GM12878 (cell line): ENCODE data around the gene SP100. TPM values are rescaled to one million over a fixed set of nuclear protein-coding genes. Genes with fewer than 3 reads are reported as not detected.

ENCODE experiments used
- ATAC-seq: fragments of 200-7000 bp; cut with Tn5 transposase; 3 replicates; pipeline ENCODE4 v1.9.1; 2020; ENCODE audit warnings: mild to moderate bottlenecking, moderate library complexity
- BruUV-seq: library from RNA; stranded (reverse); fragments of 400-500 nt; replicated peaks from 2 replicates; lab custom pipeline; 2021; lab: Mats Ljungman, UMichigan
- CTCF ChIA-PET: fragments of 300-600 bp; sonication (Branson Sonifier 250); formaldehyde crosslinking; extraction: SDS; loops from one replicate; lab custom pipeline; 2021; ENCODE audit warnings: inconsistent platforms; lab: Yijun Ruan, JAX
- POLR2A ChIA-PET: fragments of 350-600 bp; formaldehyde crosslinking; extraction: SDS; loops from one replicate; lab custom pipeline; 2021; ENCODE audit warnings: inconsistent platforms; lab: Charles Lee
- RAD21 ChIA-PET: fragments of 300-600 bp; sonication (Branson Sonifier 250); formaldehyde crosslinking; loops from one replicate; lab custom pipeline; 2023; ENCODE audit warnings: antibody characterized with exemption; ENCODE audit not compliant: unreplicated experiment; lab: Charles Lee
- SMC1A ChIA-PET: fragments of 300-600 bp; sonication (Branson Sonifier 250); formaldehyde crosslinking; loops from one replicate; lab custom pipeline; 2023; ENCODE audit not compliant: unreplicated experiment, uncharacterized antibody; lab: Charles Lee
- DNase-seq: peaks from one replicate; pipeline ENCODE4 v3.0.0-alpha.2; 2011; ENCODE audit warnings: low read depth, low spot score
- FAIRE-seq: peaks from 3 replicates; lab custom pipeline; 2011; peaks lifted over from hg19 to GRCh38; lab: Jason Lieb, UNC
- H2AFZ ChIP-seq: 2 replicates; pipeline ENCODE4 v1.6.0; 2011; ENCODE audit warnings: low read depth, low read length, control low read depth; ENCODE audit not compliant: control insufficient read depth
- H3K27ac ChIP-seq: 2 replicates; pipeline ENCODE4 v1.5.1; 2011; ENCODE audit warnings: control low read depth; ENCODE audit not compliant: control insufficient read depth, insufficient read depth
- H3K27me3 ChIP-seq, 2 experiments: replicated peaks in 1 of 2; 2 replicates each; pipeline versions ENCODE4 v1.6.0 to v1.6.1; 2011; ENCODE audit warnings: low read length in 1 of 2; ENCODE audit not compliant: control insufficient read depth in 2 of 2, insufficient read depth in 2 of 2
- H3K36me3 ChIP-seq, 2 experiments: 2 replicates each; pipeline ENCODE4 v1.5.1; 2011; ENCODE audit warnings: low read length in 1 of 2; ENCODE audit not compliant: control insufficient read depth in 2 of 2, insufficient read depth in 2 of 2
- H3K4me1 ChIP-seq: 2 replicates; pipeline ENCODE4 v1.6.1; 2011; ENCODE audit warnings: mild to moderate bottlenecking, low read length, moderate library complexity, mixed read lengths; ENCODE audit not compliant: control insufficient read depth, insufficient read depth
- H3K4me2 ChIP-seq: 2 replicates; pipeline ENCODE4 v1.6.0; 2011; ENCODE audit warnings: control low read depth; ENCODE audit not compliant: control insufficient read depth, insufficient read depth
- H3K4me3 ChIP-seq: fragments of 200-600 bp; sonication (generic); 2 replicates; pipeline ENCODE4 v1.5.1; 2016
- H3K79me2 ChIP-seq: 2 replicates; pipeline ENCODE4 v1.6.0; 2011; ENCODE audit warnings: low read length; ENCODE audit not compliant: control insufficient read depth, insufficient read depth
- H3K9ac ChIP-seq: 2 replicates; pipeline ENCODE4 v1.8.0; 2011; ENCODE audit warnings: low read length, control low read depth, mixed read lengths; ENCODE audit not compliant: control insufficient read depth, insufficient read depth
- H3K9me3 ChIP-seq: replicated peaks from 3 replicates; pipeline ENCODE4 v1.5.1; 2011; ENCODE audit warnings: mild to moderate bottlenecking, low read length; ENCODE audit not compliant: control insufficient read depth, insufficient read depth
- H4K20me1 ChIP-seq: 2 replicates; pipeline ENCODE4 v1.6.0; 2011; ENCODE audit not compliant: control insufficient read depth, insufficient read depth
- GABPA ChIP-seq: IDR thresholded peaks from 2 replicates; pipeline ENCODE4 v1.6.1; 2014; ENCODE audit warnings: antibody characterized with exemption, low read depth, mild to moderate bottlenecking, inconsistent platforms
- IKZF1 ChIP-seq: fragments of 450-650 bp; conservative IDR thresholded peaks from 2 replicates; pipeline ENCODE4 v1.6.1; 2017; ENCODE audit warnings: antibody characterized with exemption, mild to moderate bottlenecking
- IRF3 ChIP-seq: fragments of 450-650 bp; IDR thresholded peaks from 2 replicates; pipeline ENCODE4 v1.6.1; 2014; ENCODE audit warnings: mild to moderate bottlenecking
- IRF4 ChIP-seq: IDR thresholded peaks from 2 replicates; pipeline ENCODE4 v1.6.1; 2011; ENCODE audit warnings: low read depth, low read length
- JUND ChIP-seq: IDR thresholded peaks from 2 replicates; pipeline ENCODE4 v1.6.1; 2012; ENCODE audit warnings: low read depth, mild to moderate bottlenecking, low read length, improper control_type of control experiment, moderate library complexity
- MLLT1 ChIP-seq: fragments of 450-650 bp; IDR thresholded peaks from 2 replicates; pipeline ENCODE4 v1.6.1; 2016; ENCODE audit warnings: mild to moderate bottlenecking
- MYB ChIP-seq: fragments of 150-350 bp; IDR thresholded peaks from 2 replicates; pipeline ENCODE4 v1.6.1; 2014; ENCODE audit warnings: mild to moderate bottlenecking, low read depth, low read length, borderline replicate concordance
- NFYA ChIP-seq: IDR thresholded peaks from 2 replicates; pipeline ENCODE4 v1.6.1; 2011; ENCODE audit warnings: low read depth, mild to moderate bottlenecking, low read length, improper control_type of control experiment, borderline replicate concordance
- NKRF ChIP-seq: fragments of 450-650 bp; conservative IDR thresholded peaks from 2 replicates; pipeline ENCODE4 v1.6.1; 2017; ENCODE audit warnings: mild to moderate bottlenecking, moderate library complexity
- PAX5 ChIP-seq: IDR thresholded peaks from 2 replicates; pipeline ENCODE4 v1.6.1; 2011; ENCODE audit warnings: low read depth, low read length, borderline replicate concordance
- POLR2AphosphoS2 ChIP-seq: IDR thresholded peaks from 2 replicates; pipeline ENCODE4 v1.6.1; 2011; ENCODE audit warnings: low read depth, mild to moderate bottlenecking, low read length, improper control_type of control experiment, moderate library complexity
- PRDM15 ChIP-seq: fragments of 450-650 bp; formaldehyde crosslinking; IDR thresholded peaks from 2 replicates; pipeline ENCODE4 v1.4.0; 2020; ENCODE audit warnings: mild to moderate bottlenecking, moderate library complexity
- SRF ChIP-seq, 2 experiments: IDR thresholded peaks; 2 replicates each; pipeline ENCODE4 v1.6.1; 2011; ENCODE audit warnings: low read depth in 2 of 2, low read length in 2 of 2, mild to moderate bottlenecking in 1 of 2, moderate library complexity in 1 of 2
- TBL1XR1 ChIP-seq: IDR thresholded peaks from 2 replicates; pipeline ENCODE4 v1.6.1; 2012; ENCODE audit warnings: low read depth, low read length, improper control_type of control experiment
- WRNIP1 ChIP-seq: IDR thresholded peaks from 2 replicates; pipeline ENCODE4 v1.6.1; 2011; ENCODE audit warnings: low read depth, low read length, improper control_type of control experiment, borderline replicate concordance
- ZNF207 ChIP-seq: fragments of 450-650 bp; IDR thresholded peaks from 2 replicates; pipeline ENCODE4 v1.6.1; 2014; ENCODE audit warnings: antibody characterized with exemption, mild to moderate bottlenecking, borderline replicate concordance
- ZNF24 ChIP-seq: fragments of 450-650 bp; IDR thresholded peaks from 2 replicates; pipeline ENCODE4 v1.6.1; 2017; ENCODE audit warnings: antibody characterized with exemption, mild to moderate bottlenecking
- WGBS: methylation state at CpG from one replicate; pipeline ENCODE4 v1.1.6; 2016; ENCODE audit warnings: low lambda C conversion rate; ENCODE audit not compliant: insufficient replicate concordance, insufficient coverage; ENCODE audit errors: missing lambda C conversion rate; 5-methylcytosine and 5-hydroxymethylcytosine counted together
- in situ Hi-C: fragments of 300-500 bp; cut with MboI; formaldehyde crosslinking; loops from 9 replicates; pipeline ENCODE4 v1.14.3; 2018; ENCODE audit warnings: mixed read lengths
- intact Hi-C: fragments of 100-400 bp; cut with micrococcal nuclease; formaldehyde crosslinking; loops from one replicate; pipeline ENCODE4 v1.14.2; 2022; ENCODE audit not compliant: unreplicated experiment
- polyA plus RNA-seq, 11 experiments: library from polyadenylated mRNA; depleted of rRNA in 4 of 11; unstranded in 6 of 11; stranded (reverse) in 5 of 11; fragments of >200 nt; fragmentation: Nextera tagmentation in 4 of 11; fragmentation: Illumina TruSeq in 1 of 11; extraction: Ambion mirVana in 4 of 11; extraction: Trizol in 1 of 11; gene quantifications; 1 replicate in 1 of 11; 2 replicates in 10 of 11; pipeline versions ENCODE4 v1.2.1 to v1.2.3, GENCODE V29; 2011 to 2016; ENCODE audit warnings: inconsistent platforms in 2 of 11, missing spikeins in 2 of 11, low read depth in 1 of 11
- total RNA-seq, 4 experiments: library from RNA; depleted of rRNA in 3 of 4; stranded (reverse); fragments of >200 nt in 3 of 4; fragmentation: Illumina TruSeq in 1 of 4; extraction: Trizol in 1 of 4; gene quantifications; 2 replicates each; pipeline versions ENCODE4 v1.2.1 to v1.2.3, GENCODE V29; 2013 to 2021

Gene SP100
- total and polyA plus RNA-seq, 10 of the 15 experiments (the other 5 are each of a cell fraction or from before 2014, with no cell fraction given): 109 to 239 (median 180) TPM

GRCh38 chr2:230410263-230410662, 5.7 kb upstream of the SP100 start:
- no peak overlapping the region for H3K4me2 ChIP-seq
- H3K4me3 ChIP-seq: no peak overlapping the region
- FAIRE-seq (no peak), ATAC-seq (no peak), DNase-seq (no peak)
- ChIA-PET SMC1A (interaction anchor here (1.3 to 1.8 kb wide), 2 partner anchors 10 to 208 kb away, joined by 4 to 5 read pairs; no protein-coding TSS in a partner anchor), POLR2A (interaction anchor here (0.6 to 0.8 kb wide), 2 partner anchors 13 to 230 kb away, joined by 3 to 4 read pairs; no protein-coding TSS in a partner anchor), RAD21 (interaction anchor here (1.0 to 1.6 kb wide), 2 partner anchors 83 to 205 kb away, joined by 3 to 4 read pairs; partner anchors contain the start of gene SP140L), CTCF (interaction anchor here (1.5 kb wide), 1 partner anchor 207 kb away, joined by 3 read pairs; no protein-coding TSS in a partner anchor)
- in situ Hi-C loops: no loop called here
- H3K9me3 ChIP-seq: no peaks in the 10 kb centered on the region
- no peaks in the 10 kb centered on the region for H4K20me1 ChIP-seq
- H3K27me3 ChIP-seq: no peaks in the 10 kb centered on the region
- peaks cover 7% of the 10 kb centered on the region for H3K79me2 ChIP-seq
- no peaks in the 10 kb centered on the region for H3K36me3 ChIP-seq
- BruUV-seq: no TSS peak
- no peak overlapping the region for H3K9ac ChIP-seq
- no peak overlapping the region for H2AFZ ChIP-seq
- H3K27ac ChIP-seq: no peak overlapping the region
- intact Hi-C loops: loop anchor here (10.0 kb wide), 1 partner anchor 305 kb away; the partner anchor contains the start of gene CAB39
- TF ChIP-seq POLR2AphosphoS2: no peak
- no peak for TF ChIP-seq PRDM15 (CRISPR knock-in tag)
- TF ChIP-seq PAX5: no peak
- TF ChIP-seq ZNF207: no peak
- no peak for TF ChIP-seq WRNIP1
- no peak for TF ChIP-seq SRF (IDR thresholded peaks at IDR 0.05; ENCODE audit: low read depth in 2 of 2, low read length in 2 of 2)
- no peak for TF ChIP-seq IRF4
- no peak for TF ChIP-seq TBL1XR1
- no peak for TF ChIP-seq NKRF
- no peak for TF ChIP-seq IKZF1
- TF ChIP-seq IRF3: no peak
- no peak for TF ChIP-seq GABPA
- TF ChIP-seq ZNF24: no peak
- TF ChIP-seq JUND: no peak
- no peak for TF ChIP-seq MYB
- TF ChIP-seq MLLT1: no peak
- TF ChIP-seq NFYA: no peak
- WGBS: 100% methylated on average over 1 of the region's 1 CpG
- peaks cover 29% of the 10 kb centered on the region for H3K4me1 ChIP-seq
